Sigmoid colon (tissue), 7 donors: ENCODE results near the gene PTPN1. TPM values are rescaled to one million over a fixed set of nuclear protein-coding genes. Genes with fewer than 3 reads are reported as not detected.
"Not testable (repeated sequence)": the region's sequence is repeated elsewhere in the genome, so short reads cannot be mapped to it uniquely, and the experiment has no call there.

ENCODE experiments used
- DNase-seq: peaks from one replicate; pipeline ENCODE4 v3.0.0-alpha.2; 2019
- H3K27ac ChIP-seq, 4 donors: fragments of 200-600 bp; sonication (generic); one replicate each; pipeline ENCODE4 v1.5.1; 2016 to 2019; ENCODE audit warnings: mild to moderate bottlenecking in 1 of 4
- H3K27me3 ChIP-seq, 3 donors: fragments of 200-600 bp; sonication (generic); one replicate each; pipeline ENCODE4 v1.5.1; 2019; ENCODE audit warnings: mild to moderate bottlenecking in 1 of 3
- H3K36me3 ChIP-seq, 4 donors: fragments of 200-600 bp; sonication (generic); one replicate each; pipeline ENCODE4 v1.5.1; 2016 to 2019
- H3K4me1 ChIP-seq, 4 donors: fragments of 200-600 bp; sonication (generic); one replicate each; pipeline ENCODE4 v1.5.1; 2017 to 2019
- H3K4me3 ChIP-seq, 4 donors: fragments of 200-600 bp; sonication (generic); one replicate each; pipeline ENCODE4 v1.5.1; 2017 to 2019; ENCODE audit warnings: mild to moderate bottlenecking in 2 of 4, moderate library complexity in 1 of 4
- H3K9me3 ChIP-seq, 4 donors: fragments of 200-600 bp in 3 of 4; sonication (generic) in 3 of 4; one replicate each; pipeline versions ENCODE4 v1.5.1 to v1.6.1; 2013 to 2019
- EP300 ChIP-seq, 4 donors: sonication (generic); formaldehyde crosslinking; IDR thresholded peaks; one replicate each; pipeline ENCODE4 v1.6.1; 2017; ENCODE audit warnings: antibody characterized with exemption in 4 of 4
- POLR2A ChIP-seq, 2 donors: fragments of 450-650 bp; IDR thresholded peaks; one replicate each; pipeline ENCODE4 v1.6.1; 2016; ENCODE audit warnings: antibody characterized with exemption in 2 of 2, mild to moderate bottlenecking in 2 of 2, moderate library complexity in 2 of 2
- POLR2AphosphoS5 ChIP-seq, 4 donors: sonication (generic); formaldehyde crosslinking; IDR thresholded peaks; one replicate each; pipeline ENCODE4 v1.6.1; 2017; ENCODE audit warnings: antibody characterized with exemption in 4 of 4
- WGBS, 2 donors: extraction: QIAGEN DNeasy Blood & Tissue Kit; methylation state at CpG; one replicate each; pipeline ENCODE4 v1.1.7; 2013; 5-methylcytosine and 5-hydroxymethylcytosine counted together
- intact Hi-C: fragments of 100-400 bp; cut with DNase I; formaldehyde crosslinking; loops from one replicate; pipeline ENCODE4 v1.15.1; 2023
- polyA plus RNA-seq, 3 donors: library from polyadenylated mRNA; stranded (reverse); fragments of 200-250 nt; gene quantifications; one replicate each; pipeline ENCODE4 v1.2.3, GENCODE V29; 2013
- total RNA-seq, 4 donors: library from RNA; depleted of rRNA; stranded (reverse); fragments of >200 nt; gene quantifications; one replicate each; pipeline ENCODE4 v1.1.0, GENCODE V29; 2016
- TF ChIP-seq, protein P1 (sequence below), 4 experiments: fragments of 450-650 bp in 3 of 4; fragments of 200-600 bp in 1 of 4; IDR thresholded peaks; one replicate each; pipeline ENCODE4 v1.5.1; 2016 to 2019; ENCODE audit warnings: antibody characterized with exemption in 4 of 4, mild to moderate bottlenecking in 3 of 4, moderate library complexity in 2 of 4
- donor health status: healthy with polysubstance abuse.
- donor health status: Bipolar disorder and iron deficiency.
- donor health status: healthy.

PTPN1 gene
- total and polyA plus RNA-seq, 7 donors = 14.4 to 41.5 (median 23.6) TPM

DNA sequence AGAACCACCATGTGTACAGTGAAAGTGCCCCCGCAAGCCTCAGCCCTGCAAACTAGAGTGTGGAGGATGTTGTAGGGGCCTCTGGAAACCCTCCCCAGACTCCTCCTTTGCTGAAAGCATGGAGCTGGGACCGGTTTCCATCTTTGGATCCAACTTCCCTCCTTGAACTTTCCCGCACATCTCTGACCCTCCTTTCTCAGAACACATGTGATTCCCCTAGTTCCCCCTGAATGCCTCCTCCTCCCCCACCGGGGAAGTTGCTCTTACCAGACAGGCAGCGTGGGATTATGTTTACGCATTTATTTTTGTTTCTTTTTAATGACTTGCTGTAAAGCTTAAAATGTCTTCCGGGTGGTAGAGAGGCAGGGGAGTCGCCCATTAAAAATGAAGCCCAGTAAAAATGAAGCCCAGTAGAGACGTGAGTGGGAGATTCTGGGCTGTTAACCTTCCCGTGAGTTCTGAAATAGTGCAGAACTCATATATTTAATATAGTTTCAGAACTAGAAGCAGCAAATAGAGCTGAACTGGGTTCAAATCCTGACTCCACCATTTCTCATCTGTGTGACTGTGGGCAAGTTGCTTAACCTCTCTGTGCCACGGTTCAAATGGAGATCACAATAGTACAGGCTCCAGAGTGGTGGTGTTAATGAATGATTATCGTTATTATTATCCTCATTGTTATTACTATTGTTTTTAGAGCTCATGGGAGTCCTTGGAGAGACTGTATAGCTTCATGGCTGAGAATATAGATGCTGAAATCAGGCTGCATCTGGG is 8.0 kb upstream of the PTPN1 start:
- H3K9me3 ChIP-seq = no peaks in the 10 kb centered on the region
- no peak for TF ChIP-seq POLR2A (IDR thresholded peaks at IDR 0.05)
- no peak for TF ChIP-seq EP300 (IDR thresholded peaks at IDR 0.05)
- peak in 1 of 4 donors; percentile 10 for TF ChIP-seq POLR2AphosphoS5 (IDR thresholded peaks at IDR 0.05)
- H3K27me3 ChIP-seq = no peaks in the 10 kb centered on the region
- H3K4me3 ChIP-seq = no peak overlapping the region
- peaks cover 0 to 17% (median 0%) of the 10 kb centered on the region in 4 donors for H3K4me1 ChIP-seq
- DNase-seq = peak; percentile 52
- 73 to 75% methylated on average over 12 of the region's 12 CpGs for WGBS, 2 donors
- intact Hi-C loops = no loop called here
- H3K36me3 ChIP-seq = no peaks in the 10 kb centered on the region
- H3K27ac ChIP-seq = peak overlapping the region; percentile 30 to 55 (median 50)

DNA sequence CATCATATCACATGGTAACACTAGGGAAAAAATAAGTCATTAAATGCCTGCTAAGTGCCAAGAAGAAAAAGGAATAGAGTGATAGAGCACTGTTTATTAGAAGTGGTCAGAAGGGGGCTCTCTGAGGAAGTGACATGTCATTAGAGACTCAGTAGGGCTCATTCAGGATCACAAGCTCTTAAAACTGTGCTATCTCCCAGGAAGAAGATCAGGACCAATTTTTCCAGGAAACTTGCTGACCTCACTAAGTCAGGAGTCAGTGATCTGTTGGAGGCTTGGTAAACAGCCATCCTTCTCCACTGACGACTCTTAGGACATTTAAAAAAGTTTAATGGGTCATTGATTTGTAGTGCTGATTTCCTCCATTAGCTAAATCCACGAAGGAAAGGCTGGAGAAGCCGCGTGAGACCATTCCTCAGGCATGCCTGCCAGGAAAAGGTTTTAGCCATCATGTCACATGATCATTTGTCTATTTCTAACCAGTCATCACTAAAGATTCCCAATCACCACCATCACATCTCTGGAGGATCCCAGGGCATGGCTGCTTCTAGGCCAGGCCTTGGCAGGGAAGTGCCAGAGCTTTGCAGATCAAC is 5.9 kb upstream of the PTPN1 start:
- peak; percentile 22 for DNase-seq
- intact Hi-C loops = no loop called here
- TF ChIP-seq EP300 (IDR thresholded peaks at IDR 0.05) (no peak), POLR2AphosphoS5 (IDR thresholded peaks at IDR 0.05) (no peak), POLR2A (IDR thresholded peaks at IDR 0.05) (no peak)
- TF ChIP-seq, protein P1, sequence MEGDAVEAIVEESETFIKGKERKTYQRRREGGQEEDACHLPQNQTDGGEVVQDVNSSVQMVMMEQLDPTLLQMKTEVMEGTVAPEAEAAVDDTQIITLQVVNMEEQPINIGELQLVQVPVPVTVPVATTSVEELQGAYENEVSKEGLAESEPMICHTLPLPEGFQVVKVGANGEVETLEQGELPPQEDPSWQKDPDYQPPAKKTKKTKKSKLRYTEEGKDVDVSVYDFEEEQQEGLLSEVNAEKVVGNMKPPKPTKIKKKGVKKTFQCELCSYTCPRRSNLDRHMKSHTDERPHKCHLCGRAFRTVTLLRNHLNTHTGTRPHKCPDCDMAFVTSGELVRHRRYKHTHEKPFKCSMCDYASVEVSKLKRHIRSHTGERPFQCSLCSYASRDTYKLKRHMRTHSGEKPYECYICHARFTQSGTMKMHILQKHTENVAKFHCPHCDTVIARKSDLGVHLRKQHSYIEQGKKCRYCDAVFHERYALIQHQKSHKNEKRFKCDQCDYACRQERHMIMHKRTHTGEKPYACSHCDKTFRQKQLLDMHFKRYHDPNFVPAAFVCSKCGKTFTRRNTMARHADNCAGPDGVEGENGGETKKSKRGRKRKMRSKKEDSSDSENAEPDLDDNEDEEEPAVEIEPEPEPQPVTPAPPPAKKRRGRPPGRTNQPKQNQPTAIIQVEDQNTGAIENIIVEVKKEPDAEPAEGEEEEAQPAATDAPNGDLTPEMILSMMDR (IDR thresholded peaks at IDR 0.05) = no peak
- Histone ChIP-seq H3K4me1 (peaks cover 0 to 18% (median 1%) of the 10 kb centered on the region in 4 donors), H3K36me3 (no peaks in the 10 kb centered on the region), H3K9me3 (no peaks in the 10 kb centered on the region), H3K4me3 (no peak overlapping the region), H3K27ac (peak overlapping the region in 3 of 4 donors; percentile 50 to 59 (median 55)), H3K27me3 (no peaks in the 10 kb centered on the region)
- WGBS, 2 donors = 67 to 74% methylated on average over 4 of the region's 4 CpGs

DNA sequence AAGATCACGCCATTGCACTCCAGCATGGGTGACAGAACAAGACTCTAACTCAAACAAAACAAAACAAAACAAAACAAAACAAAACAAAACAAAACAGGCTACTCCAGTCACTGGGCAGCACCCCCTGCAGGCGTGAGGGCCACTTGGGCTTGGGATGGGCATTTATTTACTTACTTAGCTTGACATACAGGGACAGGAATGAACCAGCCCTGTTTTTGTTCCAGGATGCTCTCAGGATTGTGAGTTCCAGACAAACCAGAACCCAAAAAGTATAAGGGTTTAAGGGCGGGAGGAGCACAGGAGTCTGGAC is 4.0 kb upstream of the PTPN1 start:
- TF ChIP-seq, protein P1 (IDR thresholded peaks at IDR 0.05) = no peak
- TF ChIP-seq POLR2AphosphoS5 (IDR thresholded peaks at IDR 0.05) = no peak
- TF ChIP-seq POLR2A (IDR thresholded peaks at IDR 0.05) = no peak
- no peak for TF ChIP-seq EP300 (IDR thresholded peaks at IDR 0.05)
- Histone ChIP-seq H3K4me1 (peaks cover 0 to 27% (median 10%) of the 10 kb centered on the region in 4 donors), H3K9me3 (no peaks in the 10 kb centered on the region), H3K27ac (no peak overlapping the region), H3K4me3 (no peak overlapping the region), H3K27me3 (no peaks in the 10 kb centered on the region), H3K36me3 (no peaks in the 10 kb centered on the region)
- peak; percentile 20 for DNase-seq
- whole genome bisulfite sequencing, 2 donors = 72 to 90% methylated on average over 3 of the region's 3 CpGs
- intact Hi-C loops = no loop called here

- H3K36me3 ChIP-seq, intact Hi-C loops, H3K4me3 ChIP-seq, H3K27ac ChIP-seq, H3K27me3 ChIP-seq, H3K9me3 ChIP-seq: not testable (repeated sequence)
- H3K4me1 ChIP-seq = peaks cover 0 to 38% (median 25%) of the 10 kb centered on the region in 4 donors
- 97% methylated on average over 5 of the region's 5 CpGs for WGBS, 2 donors
- DNase-seq = peak; percentile 22
Observed at GRCh38 chr20:50507745-50508144, 2.4 kb upstream of the PTPN1 start.

- intact Hi-C loops = no loop called here
Observed at GRCh38 chr20:50508171-50508755, 1.9 kb upstream of the PTPN1 start.

More at GRCh38 chr20:50508171-50508755, 1.9 kb upstream of the PTPN1 start:
- WGBS, 2 donors = 82 to 88% methylated on average over 9 of the region's 9 CpGs
- TF ChIP-seq, protein P1 (IDR thresholded peaks at IDR 0.05) = no peak
- TF ChIP-seq POLR2AphosphoS5 (IDR thresholded peaks at IDR 0.05) = no peak
- no peak for TF ChIP-seq POLR2A (IDR thresholded peaks at IDR 0.05)
- no peak for TF ChIP-seq EP300 (IDR thresholded peaks at IDR 0.05)
- peak; percentile 15 for DNase-seq
- Histone ChIP-seq H3K27ac (no peak overlapping the region), H3K9me3 (no peaks in the 10 kb centered on the region), H3K36me3 (no peaks in the 10 kb centered on the region), H3K27me3 (no peaks in the 10 kb centered on the region), H3K4me3 (no peak overlapping the region), H3K4me1 (peaks cover 0 to 43% (median 31%) of the 10 kb centered on the region in 4 donors)
